ENCODE data around the gene DLST. TPM values are rescaled to one million over a fixed set of nuclear protein-coding genes. Genes with fewer than 3 reads are reported as not detected.

Gene DLST
- total RNA-seq, 5 donors from 2014 or later (not counting 1 experiment from before 2014, with no cell fraction given), result 88.3 to 128 (median 102) TPM

- H3K4me1 ChIP-seq (ENCODE audit: control insufficient read depth in 1 of 2, extremely low read depth in 1 of 2, insufficient read depth in 2 of 2, low read length in 2 of 2), result peaks cover 0 to 12% of the 10 kb centered on the region in 2 experiments
- POLR2A ChIA-PET, result interaction anchor here in 1 of 2 donors (0.8 to 1.6 kb wide), 2 partner anchors 40 to 83 kb away, joined by 5 read pairs; no protein-coding TSS in a partner anchor
- no peaks in the 10 kb centered on the region for H3K36me3 Mint-ChIP-seq
- peaks cover 0 to 23% of the 10 kb centered on the region in 2 experiments for H3K27me3 ChIP-seq (replicated peaks in 1 of 2; ENCODE audit: control insufficient read depth in 2 of 2, extremely low read depth in 1 of 2, insufficient read depth in 2 of 2, low read length in 1 of 2)
- H3K27ac Mint-ChIP-seq, result no peak overlapping the region
- CTCF ChIA-PET, result interaction anchor here (1.5 to 1.6 kb wide), 2 partner anchors 25 to 61 kb away, joined by 6 to 10 read pairs; no protein-coding TSS in a partner anchor
- no peaks in the 10 kb centered on the region for H3K9me3 Mint-ChIP-seq
- 86% methylated on average over 14 of the region's 19 CpGs for WGBS (ENCODE audit: insufficient coverage)
- no peak for ATAC-seq (replicated peaks in 1 of 4)
- peak overlapping the region in 1 of 2 donors; percentile 38 for H3K4me3 ChIP-seq (ENCODE audit: control insufficient read depth in 1 of 2, extremely low read depth in 1 of 2, low read length in 1 of 2)
- DNase-seq, result no peak
- H3K4me1 Mint-ChIP-seq, result peaks cover 13 to 19% (median 15%) of the 10 kb centered on the region in 3 donors
- H3K27ac ChIP-seq (ENCODE audit: low read length), result no peak overlapping the region
- peak overlapping the region; percentile 66 to 76 (median 72) for H3K4me3 Mint-ChIP-seq
- peaks cover 3 to 7% of the 10 kb centered on the region in 2 donors for H3K27me3 Mint-ChIP-seq
- H3K9me3 ChIP-seq, result no peaks in the 10 kb centered on the region
- H3K36me3 ChIP-seq (ENCODE audit: control insufficient read depth in 2 of 2, extremely low read depth in 1 of 2, insufficient read depth in 1 of 2, low read length in 1 of 2), result no peaks in the 10 kb centered on the region
These were observed 40.5 kb downstream of the DLST start for GRCh38 chr14:74921987-74922751.

- Histone ChIP-seq H3K4me1 (ENCODE audit: control insufficient read depth in 1 of 2, extremely low read depth in 1 of 2, insufficient read depth in 2 of 2, low read length in 2 of 2) (peaks cover 0 to 12% of the 10 kb centered on the region in 2 experiments), H3K9me3 (no peaks in the 10 kb centered on the region), H3K36me3 (ENCODE audit: control insufficient read depth in 2 of 2, extremely low read depth in 1 of 2, insufficient read depth in 1 of 2, low read length in 1 of 2) (no peaks in the 10 kb centered on the region), H3K27ac (ENCODE audit: low read length) (no peak within 1 kb of the TSS), H3K27me3 (replicated peaks in 1 of 2; ENCODE audit: control insufficient read depth in 2 of 2, extremely low read depth in 1 of 2, insufficient read depth in 2 of 2, low read length in 1 of 2) (peaks cover 0 to 23% of the 10 kb centered on the region in 2 experiments), H3K4me3 (ENCODE audit: control insufficient read depth in 1 of 2, extremely low read depth in 1 of 2, low read length in 1 of 2) (peak within 1 kb of the TSS; percentile 38 to 48)
- ChIA-PET POLR2A (interaction anchor here in 1 of 2 donors (0.6 to 1.6 kb wide), 3 partner anchors 40 to 1208 kb away, joined by 5 read pairs; partner anchors contain the start of gene PNMA1), CTCF (interaction anchor here (0.6 to 1.5 kb wide), 9 partner anchors 17 to 305 kb away, joined by 3 to 10 read pairs (median 3); no protein-coding TSS in a partner anchor)
- Mint-ChIP-seq H3K27ac (peak within 1 kb of the TSS in 1 of 2 donors; percentile 43), H3K36me3 (no peaks in the 10 kb centered on the region), H3K27me3 (peaks cover 3 to 7% of the 10 kb centered on the region in 2 donors), H3K4me1 (peaks cover 13 to 19% (median 15%) of the 10 kb centered on the region in 3 donors), H3K4me3 (peak within 1 kb of the TSS; percentile 66 to 76 (median 72)), H3K9me3 (no peaks in the 10 kb centered on the region)
- ATAC-seq (replicated peaks in 1 of 4) (peak; percentile 98 to 99 (median 98)), DNase-seq (peak; percentile 22 to 80 (median 58))
- WGBS (ENCODE audit: insufficient coverage), result 31% methylated on average over 40 of the region's 51 CpGs
These were observed 41.2 kb downstream of the DLST start, which contains the start of gene RPS6KL1 for GRCh38 chr14:74922752-74923401. Gene RPS6KL1 (minus strand): TSS chr14:74923260. CDS start chr14:74921541, 1,719 bp downstream.

GRCh38 chr14:74924061-74924460, 42.3 kb downstream of the DLST start:
- Mint-ChIP-seq H3K27me3 (peaks cover 3 to 7% of the 10 kb centered on the region in 2 donors), H3K36me3 (no peaks in the 10 kb centered on the region), H3K27ac (peak overlapping the region in 1 of 2 donors; percentile 43), H3K9me3 (no peaks in the 10 kb centered on the region), H3K4me1 (peaks cover 14 to 17% (median 16%) of the 10 kb centered on the region in 3 donors), H3K4me3 (peak overlapping the region in 1 of 3 donors; percentile 72)
- ChIA-PET POLR2A (no interaction called here), CTCF (interaction anchor here (0.7 to 1.5 kb wide), 3 partner anchors 19 to 1417 kb away, joined by 3 to 10 read pairs (median 5); no protein-coding TSS in a partner anchor)
- Histone ChIP-seq H3K27ac (ENCODE audit: low read length) (no peak overlapping the region), H3K9me3 (no peaks in the 10 kb centered on the region), H3K4me1 (ENCODE audit: control insufficient read depth in 1 of 2, extremely low read depth in 1 of 2, insufficient read depth in 2 of 2, low read length in 2 of 2) (peaks cover under 1 to 12% of the 10 kb centered on the region in 2 experiments), H3K27me3 (replicated peaks in 1 of 2; ENCODE audit: control insufficient read depth in 2 of 2, extremely low read depth in 1 of 2, insufficient read depth in 2 of 2, low read length in 1 of 2) (peaks cover 0 to 23% of the 10 kb centered on the region in 2 experiments), H3K4me3 (ENCODE audit: control insufficient read depth in 1 of 2, extremely low read depth in 1 of 2, low read length in 1 of 2) (no peak overlapping the region), H3K36me3 (ENCODE audit: control insufficient read depth in 2 of 2, extremely low read depth in 1 of 2, insufficient read depth in 1 of 2, low read length in 1 of 2) (no peaks in the 10 kb centered on the region)
- DNase-seq, result no peak
- no peak for ATAC-seq (replicated peaks in 1 of 4)
- 90% methylated on average over 11 of the region's 11 CpGs for WGBS (ENCODE audit: insufficient coverage)

GRCh38 chr14:74927225-74927624, 45.5 kb downstream of the DLST start:
- WGBS (ENCODE audit: insufficient coverage), result 93% methylated on average over 3 of the region's 6 CpGs
- H3K4me1 Mint-ChIP-seq, result peaks cover 11 to 17% (median 14%) of the 10 kb centered on the region in 3 donors

GRCh38 chr14:74929242-74929641, 47.5 kb downstream of the DLST start:
- Mint-ChIP-seq H3K27ac (no peak overlapping the region), H3K9me3 (no peaks in the 10 kb centered on the region)
- CTCF ChIA-PET, result interaction anchor here in 1 of 2 donors (0.6 kb wide), 1 partner anchor 64 kb away, joined by 3 read pairs; no protein-coding TSS in a partner anchor

More at GRCh38 chr14:74927225-74927624, 45.5 kb downstream of the DLST start:
- Histone ChIP-seq H3K27me3 (replicated peaks in 1 of 2; ENCODE audit: control insufficient read depth in 2 of 2, extremely low read depth in 1 of 2, insufficient read depth in 2 of 2, low read length in 1 of 2) (peaks cover 0 to 31% of the 10 kb centered on the region in 2 experiments), H3K4me1 (ENCODE audit: control insufficient read depth in 1 of 2, extremely low read depth in 1 of 2, insufficient read depth in 2 of 2, low read length in 2 of 2) (peaks cover 3 to 12% of the 10 kb centered on the region in 2 experiments), H3K9me3 (no peaks in the 10 kb centered on the region), H3K27ac (ENCODE audit: low read length) (no peak overlapping the region), H3K36me3 (ENCODE audit: control insufficient read depth in 2 of 2, extremely low read depth in 1 of 2, insufficient read depth in 1 of 2, low read length in 1 of 2) (no peaks in the 10 kb centered on the region), H3K4me3 (ENCODE audit: control insufficient read depth in 1 of 2, extremely low read depth in 1 of 2, low read length in 1 of 2) (no peak overlapping the region)
- no peaks in the 10 kb centered on the region for H3K9me3 Mint-ChIP-seq
- no peak overlapping the region for H3K27ac Mint-ChIP-seq
- ATAC-seq (replicated peaks in 1 of 4) (no peak), DNase-seq (no peak)
- peaks cover 3 to 9% of the 10 kb centered on the region in 2 donors for H3K27me3 Mint-ChIP-seq
- CTCF ChIA-PET, result no interaction called here
- H3K4me3 Mint-ChIP-seq, result no peak overlapping the region
- no peaks in the 10 kb centered on the region for H3K36me3 Mint-ChIP-seq
- POLR2A ChIA-PET, result no interaction called here

More at GRCh38 chr14:74929242-74929641, 47.5 kb downstream of the DLST start:
- H3K27me3 ChIP-seq (replicated peaks in 1 of 2; ENCODE audit: control insufficient read depth in 2 of 2, extremely low read depth in 1 of 2, insufficient read depth in 2 of 2, low read length in 1 of 2), result peaks cover 0 to 16% of the 10 kb centered on the region in 2 experiments
- Mint-ChIP-seq H3K4me1 (peaks cover 8 to 12% (median 9%) of the 10 kb centered on the region in 3 donors), H3K36me3 (no peaks in the 10 kb centered on the region), H3K4me3 (no peak overlapping the region), H3K27me3 (peaks cover under 1 to 9% of the 10 kb centered on the region in 2 donors)
- ATAC-seq (replicated peaks in 1 of 4), result no peak
- no peak overlapping the region for H3K27ac ChIP-seq (ENCODE audit: low read length)
- no peaks in the 10 kb centered on the region for H3K36me3 ChIP-seq (ENCODE audit: control insufficient read depth in 2 of 2, extremely low read depth in 1 of 2, insufficient read depth in 1 of 2, low read length in 1 of 2)
- DNase-seq, result no peak
- peaks cover 3 to 4% of the 10 kb centered on the region in 2 experiments for H3K4me1 ChIP-seq (ENCODE audit: control insufficient read depth in 1 of 2, extremely low read depth in 1 of 2, insufficient read depth in 2 of 2, low read length in 2 of 2)
- H3K4me3 ChIP-seq (ENCODE audit: control insufficient read depth in 1 of 2, extremely low read depth in 1 of 2, low read length in 1 of 2), result no peak overlapping the region
- H3K9me3 ChIP-seq, result no peaks in the 10 kb centered on the region
- POLR2A ChIA-PET, result interaction anchor here in 1 of 2 donors (0.6 kb wide), 1 partner anchor 194 kb away, joined by 16 read pairs; no protein-coding TSS in a partner anchor
- 55% methylated on average over 6 of the region's 6 CpGs for WGBS (ENCODE audit: insufficient coverage)
